MM.1S (cell line): ENCODE data around the gene MCOLN1.

Experiments
- DNase-seq: peaks from one replicate; pipeline ENCODE4 v3.0.0-alpha.2; 2015
- H2AFZ ChIP-seq: fragments of 300-600 bp; sonication (generic); 2 replicates; pipeline ENCODE4 v1.6.0; 2016; ENCODE audit warnings: antibody characterized with exemption, low read length
- H3F3A ChIP-seq: fragments of 300-600 bp; sonication (generic); 2 replicates; pipeline ENCODE4 v1.6.1; 2016; ENCODE audit warnings: mild to moderate bottlenecking, antibody characterized with exemption, low read length, moderate library complexity, mixed read lengths; ENCODE audit not compliant: insufficient read depth
- H3K27ac ChIP-seq: fragments of 300-600 bp; sonication (generic); 2 replicates; pipeline ENCODE4 v1.5.1; 2016; ENCODE audit warnings: mild to moderate bottlenecking, low read length
- H3K27me3 ChIP-seq: fragments of 300-600 bp; sonication (generic); replicated peaks from 2 replicates; pipeline ENCODE4 v1.6.0; 2016; ENCODE audit warnings: low read length; ENCODE audit not compliant: insufficient read depth
- H3K36me3 ChIP-seq: fragments of 300-600 bp; sonication (generic); replicated peaks from 2 replicates; pipeline ENCODE4 v1.6.1; 2016; ENCODE audit warnings: mild to moderate bottlenecking, low read length, mixed read lengths; ENCODE audit not compliant: insufficient read depth
- H3K4me1 ChIP-seq: fragments of 300-600 bp; sonication (generic); 2 replicates; pipeline ENCODE4 v1.6.1; 2016; ENCODE audit warnings: low read length, mixed read lengths
- H3K4me2 ChIP-seq: fragments of 300-600 bp; sonication (generic); 2 replicates; pipeline ENCODE4 v1.6.0; 2016; ENCODE audit warnings: low read depth, low read length
- H3K4me3 ChIP-seq: fragments of 300-600 bp; sonication (generic); 2 replicates; pipeline ENCODE4 v1.5.1; 2016; ENCODE audit warnings: low read length, mixed read lengths
- H3K79me2 ChIP-seq: fragments of 300-600 bp; sonication (generic); 2 replicates; pipeline ENCODE4 v1.6.1; 2016; ENCODE audit warnings: mixed run types, low read length, mixed read lengths
- H3K9ac ChIP-seq: fragments of 300-600 bp; sonication (generic); 2 replicates; pipeline ENCODE4 v1.6.1; 2016; ENCODE audit warnings: low read length, mixed read lengths
- H3K9me2 ChIP-seq: fragments of 300-600 bp; sonication (generic); replicated peaks from 2 replicates; pipeline ENCODE4 v1.6.1; 2016; ENCODE audit warnings: mild to moderate bottlenecking, low read length, mixed read lengths; ENCODE audit not compliant: insufficient read depth
- H3K9me3 ChIP-seq: fragments of 300-600 bp; sonication (generic); replicated peaks from 2 replicates; pipeline ENCODE4 v1.6.1; 2016; ENCODE audit warnings: mild to moderate bottlenecking, low read length, mixed read lengths; ENCODE audit not compliant: insufficient read depth
- H4K20me1 ChIP-seq: fragments of 300-600 bp; sonication (generic); 2 replicates; pipeline ENCODE4 v1.6.1; 2016; ENCODE audit warnings: mild to moderate bottlenecking, low read length, moderate library complexity, mixed read lengths; ENCODE audit not compliant: insufficient read depth
- CTCF ChIP-seq: fragments of 300-600 bp; sonication (generic); IDR thresholded peaks from 2 replicates; pipeline ENCODE4 v1.5.1; 2016; ENCODE audit warnings: antibody characterized with exemption, low read length, mixed read lengths
- EZH2 ChIP-seq: fragments of 300-600 bp; sonication (generic); optimal IDR thresholded peaks from 2 replicates; pipeline ENCODE3; 2017; ENCODE audit warnings: low read depth, mild to moderate bottlenecking, antibody characterized with exemption, low read length, mixed read lengths
- EZH2phosphoT487 ChIP-seq: fragments of 300-600 bp; sonication (generic); IDR thresholded peaks from 2 replicates; pipeline ENCODE4 v1.6.1; 2018; ENCODE audit warnings: antibody characterized with exemption, low read length

The MCOLN1 gene

DNA sequence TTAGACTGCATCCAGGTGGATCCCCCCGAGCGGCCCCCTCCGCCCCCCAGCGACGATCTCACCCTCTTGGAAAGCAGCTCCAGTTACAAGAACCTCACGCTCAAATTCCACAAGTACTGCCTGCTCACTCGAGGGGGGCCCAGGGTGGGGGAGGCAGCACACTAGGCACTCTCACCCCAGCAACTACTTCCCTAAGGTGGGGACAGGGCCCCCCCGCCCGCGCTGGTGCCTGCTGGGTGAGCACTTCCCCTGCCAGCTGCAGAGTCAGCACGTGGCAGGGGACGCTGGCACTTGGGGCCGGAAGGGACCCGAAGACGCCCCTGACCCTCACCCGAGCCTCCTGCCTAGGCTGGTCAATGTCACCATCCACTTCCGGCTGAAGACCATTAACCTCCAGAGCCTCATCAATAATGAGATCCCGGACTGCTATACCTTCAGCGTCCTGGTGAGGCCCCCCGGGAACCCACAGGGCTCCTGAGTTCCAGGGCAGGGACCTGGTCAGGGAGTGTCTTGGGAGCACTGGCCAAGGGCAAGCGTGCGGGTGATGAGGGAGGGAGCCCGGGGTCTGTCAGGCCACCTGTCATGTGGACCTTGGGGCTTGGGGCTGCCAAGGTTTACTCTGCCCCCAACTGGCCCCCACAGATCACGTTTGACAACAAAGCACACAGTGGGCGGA lies 5.2 kb downstream of the MCOLN1 start:
- H3K36me3 ChIP-seq: no peaks in the 10 kb centered on the region
- TF ChIP-seq CTCF (no peak), EZH2 (no peak), EZH2phosphoT487 (no peak)
- DNase-seq: no peak
- H4K20me1 ChIP-seq: no peaks in the 10 kb centered on the region
- H3K27me3 ChIP-seq: no peaks in the 10 kb centered on the region
- no peaks in the 10 kb centered on the region for H3K9me3 ChIP-seq
- H3F3A ChIP-seq: 0 out of 2 replicates have a peak, but pooled peaks cover 2% of the 10 kb centered on the region
- no peaks in the 10 kb centered on the region for H3K9me2 ChIP-seq
- no peak overlapping the region for H3K9ac ChIP-seq
- H3K4me2 ChIP-seq: no peak overlapping the region
- no peak overlapping the region for H2AFZ ChIP-seq
- peaks cover 8% of the 10 kb centered on the region for H3K79me2 ChIP-seq
- no peak overlapping the region for H3K27ac ChIP-seq
- H3K4me1 ChIP-seq: peaks cover 6% of the 10 kb centered on the region; the same call in 1 of the 2 replicates
- H3K4me3 ChIP-seq: no peak overlapping the region

- no peaks in the 10 kb centered on the region for H3K9me2 ChIP-seq
- no peak overlapping the region for H3K27ac ChIP-seq
- no peak overlapping the region for H3K9ac ChIP-seq
- H3K79me2 ChIP-seq: peaks cover 4% of the 10 kb centered on the region
- no peaks in the 10 kb centered on the region for H3K27me3 ChIP-seq
- no peaks in the 10 kb centered on the region for H3K36me3 ChIP-seq
- H3K9me3 ChIP-seq: no peaks in the 10 kb centered on the region
- no peak overlapping the region for H3K4me3 ChIP-seq
- TF ChIP-seq EZH2 (no peak), CTCF (no peak), EZH2phosphoT487 (no peak)
- no peaks in the 10 kb centered on the region for H4K20me1 ChIP-seq
- peaks cover 4% of the 10 kb centered on the region; the same call in 1 of the 2 replicates for H3K4me1 ChIP-seq
- H3K4me2 ChIP-seq: no peak overlapping the region
- DNase-seq: no peak
- H2AFZ ChIP-seq: no peak overlapping the region
- 0 out of 2 replicates have a peak, but pooled peaks cover 2% of the 10 kb centered on the region for H3F3A ChIP-seq
Observed at GRCh38 chr19:7528192-7528519, 5.7 kb downstream of the MCOLN1 start.

DNA sequence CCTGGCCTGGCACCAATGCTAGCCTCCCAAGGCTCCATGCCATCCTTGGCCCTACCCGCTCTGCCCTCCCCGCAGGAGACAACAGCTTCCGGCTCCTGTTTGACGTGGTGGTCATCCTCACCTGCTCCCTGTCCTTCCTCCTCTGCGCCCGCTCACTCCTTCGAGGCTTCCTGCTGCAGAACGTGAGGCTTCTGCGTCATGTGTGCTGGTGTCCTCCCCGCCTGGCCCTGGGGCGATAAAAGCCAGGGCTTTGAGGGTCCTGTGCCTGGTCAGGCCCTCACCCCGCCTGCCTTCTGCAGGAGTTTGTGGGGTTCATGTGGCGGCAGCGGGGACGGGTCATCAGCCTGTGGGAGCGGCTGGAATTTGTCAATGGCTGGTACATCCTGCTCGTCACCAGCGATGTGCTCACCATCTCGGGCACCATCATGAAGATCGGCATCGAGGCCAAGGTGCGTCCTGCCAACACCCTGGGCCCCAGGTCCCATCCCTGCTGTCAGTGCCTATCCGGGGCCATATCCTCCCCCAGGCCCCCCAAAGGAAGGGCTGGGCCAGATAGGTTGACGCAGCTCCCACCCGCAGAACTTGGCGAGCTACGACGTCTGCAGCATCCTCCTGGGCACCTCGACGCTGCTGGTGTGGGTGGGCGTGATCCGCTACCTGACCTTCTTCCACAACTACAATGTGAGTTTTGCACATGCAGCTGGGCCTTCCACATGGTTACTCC lies 6.3 kb downstream of the MCOLN1 start:
- Histone ChIP-seq H3K9me3 (no peaks in the 10 kb centered on the region), H3K79me2 (no peaks in the 10 kb centered on the region), H3K9ac (no peak overlapping the region), H3K27ac (no peak overlapping the region), H3F3A (0 out of 2 replicates have a peak, but pooled peaks cover 2% of the 10 kb centered on the region), H3K36me3 (no peaks in the 10 kb centered on the region), H3K4me1 (no peaks in the 10 kb centered on the region), H3K9me2 (no peaks in the 10 kb centered on the region), H2AFZ (no peak overlapping the region), H3K27me3 (no peaks in the 10 kb centered on the region), H3K4me3 (no peak overlapping the region), H3K4me2 (no peak overlapping the region), H4K20me1 (no peaks in the 10 kb centered on the region)
- DNase-seq: no peak
- TF ChIP-seq EZH2 (no peak), EZH2phosphoT487 (no peak), CTCF (no peak)
